IMR-90 (cell line): ENCODE measurements around the gene HEXIM1. TPM values are rescaled to one million over a fixed set of nuclear protein-coding genes. Genes with fewer than 3 reads are reported as not detected.

Experiments used
- ATAC-seq: fragments of 200-7000 bp; cut with Tn5 transposase; 2 replicates; pipeline ENCODE4 v1.9.1; 2020; ENCODE audit warnings: low read depth, mild to moderate bottlenecking, moderate library complexity
- BruUV-seq: library from RNA; stranded (reverse); fragments of 400-500 nt; replicated peaks from 2 replicates; lab custom pipeline; 2021; lab: Mats Ljungman, UMichigan
- CTCF ChIA-PET: fragments of 300-600 bp; formaldehyde crosslinking; extraction: SDS; loops from one replicate; lab custom pipeline; 2021; ENCODE audit warnings: antibody characterized with exemption; lab: Yijun Ruan, JAX
- POLR2A ChIA-PET: fragments of 300-600 bp; sonication (Branson Sonifier 250); formaldehyde crosslinking; loops from one replicate; lab custom pipeline; 2022; ENCODE audit warnings: antibody characterized with exemption; ENCODE audit not compliant: unreplicated experiment; lab: Charles Lee
- DNase-seq: peaks from one replicate; pipeline ENCODE4 v3.0.0; 2013
- H2AFZ ChIP-seq: replicated peaks from 2 replicates; pipeline ENCODE3; 2013; ENCODE audit warnings: low read length, mild to moderate bottlenecking; ENCODE audit not compliant: poor library complexity
- H2AK5ac ChIP-seq: 2 replicates; pipeline ENCODE4 v1.6.1; 2013; ENCODE audit warnings: low read depth, low read length, inconsistent platforms
- H2AK9ac ChIP-seq: replicated peaks from 2 replicates; pipeline ENCODE3; 2013; ENCODE audit warnings: mild to moderate bottlenecking, low read depth, low read length, moderate library complexity; ENCODE audit not compliant: poor library complexity
- H2BK120ac ChIP-seq: 2 replicates; pipeline ENCODE4 v1.6.1; 2013; ENCODE audit warnings: low read depth, low read length, inconsistent platforms
- H2BK15ac ChIP-seq: 3 replicates; pipeline ENCODE4 v1.6.1; 2013; ENCODE audit warnings: low read depth, low read length, inconsistent platforms
- H2BK20ac ChIP-seq: 2 replicates; pipeline ENCODE4 v1.6.1; 2013; ENCODE audit warnings: low read depth, mild to moderate bottlenecking, inconsistent platforms, low read length, moderate library complexity
- H2BK5ac ChIP-seq: 2 replicates; pipeline ENCODE4 v1.6.1; 2013; ENCODE audit warnings: mild to moderate bottlenecking, low read depth, low read length, inconsistent platforms; ENCODE audit not compliant: poor library complexity, severe bottlenecking
- H3K14ac ChIP-seq: replicated peaks from 2 replicates; pipeline ENCODE4 v1.6.1; 2013; ENCODE audit warnings: low read depth, low read length, inconsistent platforms
- H3K18ac ChIP-seq: 2 replicates; pipeline ENCODE4 v1.6.1; 2013; ENCODE audit warnings: low read depth, low read length, control low read depth
- H3K23ac ChIP-seq: 2 replicates; pipeline ENCODE4 v1.6.1; 2013; ENCODE audit warnings: low read depth, low read length, inconsistent platforms
- H3K27ac ChIP-seq: 2 replicates; pipeline ENCODE4 v1.5.1; 2013; ENCODE audit warnings: mild to moderate bottlenecking, control low read depth, low read length; ENCODE audit not compliant: insufficient read depth
- H3K27me3 ChIP-seq: 2 replicates; pipeline ENCODE4 v1.6.1; 2013; ENCODE audit warnings: low read length; ENCODE audit not compliant: control insufficient read depth, insufficient read depth
- H3K36me3 ChIP-seq: 2 replicates; pipeline ENCODE4 v1.6.1; 2013; ENCODE audit warnings: low read length, mixed read lengths; ENCODE audit not compliant: control insufficient read depth, insufficient read depth
- H3K4ac ChIP-seq: 2 replicates; pipeline ENCODE4 v1.6.1; 2013; ENCODE audit warnings: low read depth, low read length, inconsistent platforms
- H3K4me1 ChIP-seq: 2 replicates; pipeline ENCODE4 v1.6.1; 2013; ENCODE audit warnings: low read length, mixed read lengths; ENCODE audit not compliant: control insufficient read depth, insufficient read depth
- H3K4me2 ChIP-seq: 2 replicates; pipeline ENCODE4 v1.6.1; 2013; ENCODE audit warnings: low read depth, mild to moderate bottlenecking, control low read depth, low read length, moderate library complexity
- H3K4me3 ChIP-seq: 2 replicates; pipeline ENCODE4 v1.5.1; 2013; ENCODE audit warnings: low read depth, mild to moderate bottlenecking, control low read depth, low read length, moderate library complexity; ENCODE audit not compliant: insufficient read depth
- H3K56ac ChIP-seq: 2 replicates; pipeline ENCODE4 v1.6.1; 2013; ENCODE audit warnings: low read length, inconsistent platforms; ENCODE audit not compliant: insufficient read depth; ENCODE audit errors: extremely low read depth
- H3K79me1 ChIP-seq, 2 experiments: 2 replicates each; pipeline ENCODE4 v1.6.1; 2013; ENCODE audit warnings: low read length in 2 of 2, inconsistent platforms in 1 of 2, low read depth in 1 of 2
- H3K9ac ChIP-seq: 2 replicates; pipeline ENCODE4 v1.6.1; 2013; ENCODE audit warnings: low read depth, low read length, control low read depth
- H3K9me1 ChIP-seq: 2 replicates; pipeline ENCODE4 v1.6.1; 2013; ENCODE audit warnings: low read length, inconsistent platforms; ENCODE audit not compliant: insufficient read depth
- H3K9me3 ChIP-seq: 2 replicates; pipeline ENCODE4 v1.6.1; 2013; ENCODE audit warnings: low read length; ENCODE audit not compliant: control insufficient read depth, insufficient read depth
- H4K20me1 ChIP-seq: 2 replicates; pipeline ENCODE4 v1.6.1; 2013; ENCODE audit warnings: low read length, inconsistent platforms; ENCODE audit not compliant: insufficient read depth
- H4K5ac ChIP-seq: 2 replicates; pipeline ENCODE4 v1.6.1; 2013; ENCODE audit warnings: mild to moderate bottlenecking, low read depth, low read length, control low read depth
- H4K8ac ChIP-seq, 2 experiments: 2 replicates each; pipeline ENCODE4 v1.6.1; 2013; ENCODE audit warnings: low read depth in 2 of 2, low read length in 2 of 2, control low read depth in 1 of 2, inconsistent platforms in 1 of 2
- H4K91ac ChIP-seq: 2 replicates; pipeline ENCODE4 v1.6.1; 2013; ENCODE audit warnings: low read depth, low read length, inconsistent platforms; ENCODE audit not compliant: insufficient read depth
- CEBPB ChIP-seq: IDR thresholded peaks from 2 replicates; pipeline ENCODE4 v1.6.1; 2012; ENCODE audit warnings: low read depth, low read length, improper control_type of control experiment
- CHD1 ChIP-seq: IDR thresholded peaks from 2 replicates; pipeline ENCODE4 v1.6.1; 2012; ENCODE audit warnings: low read depth, low read length, improper control_type of control experiment
- CTCF ChIP-seq: conservative IDR thresholded peaks from 2 replicates; pipeline ENCODE4 v1.5.1; 2012; ENCODE audit warnings: mild to moderate bottlenecking, low read depth, low read length, improper control_type of control experiment
- FOS ChIP-seq: fragments of 150-350 bp; IDR thresholded peaks from 2 replicates; pipeline ENCODE4 v1.6.1; 2016; ENCODE audit warnings: low read depth, low read length
- MAZ ChIP-seq: IDR thresholded peaks from 2 replicates; pipeline ENCODE4 v1.6.1; 2012; ENCODE audit warnings: low read depth, mild to moderate bottlenecking, low read length, improper control_type of control experiment, moderate library complexity, borderline replicate concordance
- MXI1 ChIP-seq: IDR thresholded peaks from 2 replicates; pipeline ENCODE4 v1.6.1; 2012; ENCODE audit warnings: low read depth, mild to moderate bottlenecking, low read length, moderate library complexity, borderline replicate concordance
- NFE2L2 ChIP-seq: fragments of 150-350 bp; IDR thresholded peaks from 2 replicates; pipeline ENCODE4 v1.6.1; 2016; ENCODE audit warnings: low read depth, mild to moderate bottlenecking, low read length
- POLR2A ChIP-seq: IDR thresholded peaks from 2 replicates; pipeline ENCODE4 v1.6.1; 2012; ENCODE audit warnings: mild to moderate bottlenecking, low read depth, low read length
- RAD21 ChIP-seq: IDR thresholded peaks from 2 replicates; pipeline ENCODE4 v1.6.1; 2012; ENCODE audit warnings: low read length, improper control_type of control experiment
- RCOR1 ChIP-seq: IDR thresholded peaks from 2 replicates; pipeline ENCODE4 v1.6.1; 2012; ENCODE audit warnings: mild to moderate bottlenecking, low read length, improper control_type of control experiment; ENCODE audit not compliant: insufficient replicate concordance
- RFX5 ChIP-seq: IDR thresholded peaks from 2 replicates; pipeline ENCODE4 v1.8.0; 2012; ENCODE audit warnings: low read depth, mild to moderate bottlenecking, low read length, moderate library complexity
- SMC3 ChIP-seq: fragments of 150-350 bp; IDR thresholded peaks from 2 replicates; pipeline ENCODE4 v1.6.1; 2016; ENCODE audit warnings: low read depth, mild to moderate bottlenecking, antibody characterized with exemption, low read length, moderate library complexity
- WGBS, 2 experiments: methylation state at CpG; one replicate each; pipeline versions ENCODE4 v1.1.5 to v1.1.7; 2013; ENCODE audit warnings: missing lambda C conversion rate in 2 of 2; ENCODE audit not compliant: insufficient read length in 1 of 2; ENCODE audit errors: extremely low coverage in 2 of 2; 5-methylcytosine and 5-hydroxymethylcytosine counted together
- dilution Hi-C: fragments of 300-500 bp; cut with HindIII; formaldehyde crosslinking; loops from one replicate; pipeline ENCODE4 v1.14.3; 2018; ENCODE audit warnings: low sequenced_read_pairs; ENCODE audit not compliant: unreplicated experiment
- in situ Hi-C: fragments of 300-500 bp; cut with MboI; formaldehyde crosslinking; loops from 3 replicates; pipeline ENCODE4 v1.14.3; 2019; ENCODE audit warnings: low sequenced_read_pairs, inconsistent platforms, mixed read lengths
- intact Hi-C: fragments of 100-400 bp; cut with micrococcal nuclease; formaldehyde crosslinking; loops from 2 replicates; pipeline ENCODE4 v1.10.0; 2022
- polyA plus RNA-seq, 3 experiments: library from polyadenylated mRNA; depleted of rRNA; stranded (reverse); fragments of >200 nt; gene quantifications; 2 replicates each; pipeline ENCODE4 v1.2.3, GENCODE V29; 2012; ENCODE audit warnings: low replicate concordance in 1 of 3
- total RNA-seq: library from RNA; depleted of rRNA; stranded (reverse); fragments of >200 nt; gene quantifications from 2 replicates; pipeline ENCODE4 v1.2.3, GENCODE V29; 2012
- TF ChIP-seq, protein P1 (sequence below): fragments of 150-350 bp; IDR thresholded peaks from 2 replicates; pipeline ENCODE4 v1.6.1; 2017; ENCODE audit warnings: mild to moderate bottlenecking, antibody characterized with exemption, low read length, low read depth

HEXIM1 gene
- total and polyA plus RNA-seq, 2 of the 4 experiments (the other 2 are of a cell fraction), result 5.9 to 14.5 TPM

DNA sequence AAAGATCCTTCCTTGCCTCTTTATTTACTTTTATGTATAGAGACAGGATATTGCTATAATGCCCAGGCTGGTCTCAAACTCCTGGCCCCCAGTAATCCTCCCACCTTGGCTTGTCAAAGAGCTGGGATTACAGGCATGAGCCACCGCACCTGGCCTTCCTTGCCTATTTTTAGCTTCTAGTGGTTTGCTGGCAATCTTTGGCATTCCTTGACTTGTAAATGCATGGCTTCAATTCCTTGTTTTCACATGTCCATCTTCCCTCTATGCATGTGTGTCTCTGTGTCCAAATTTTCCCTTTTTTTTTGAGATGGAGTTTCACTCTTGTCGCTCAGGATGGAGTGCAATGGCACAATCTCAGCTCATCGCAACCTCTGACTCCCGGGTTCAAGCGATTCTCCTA, 35.9 kb downstream of the HEXIM1 start:
- Histone ChIP-seq H3K4ac (no peak overlapping the region), H3K9me3 (no peaks in the 10 kb centered on the region), H4K8ac (no peak overlapping the region), H2BK120ac (no peak overlapping the region), H4K5ac (no peak overlapping the region), H3K9me1 (no peaks in the 10 kb centered on the region), H2AFZ (no peak overlapping the region), H4K20me1 (no peaks in the 10 kb centered on the region), H3K18ac (no peak overlapping the region), H2BK15ac (no peak overlapping the region), H3K4me2 (no peak overlapping the region), H2BK5ac (no peak overlapping the region), H3K4me3 (no peak overlapping the region), H2AK5ac (no peak overlapping the region), H3K36me3 (no peaks in the 10 kb centered on the region), H3K23ac (no peak overlapping the region), H2AK9ac (no peak overlapping the region), H3K9ac (no peak overlapping the region), H3K79me1 (no peaks in the 10 kb centered on the region), H3K4me1 (no peaks in the 10 kb centered on the region), H3K27ac (no peak overlapping the region), H4K91ac (no peak overlapping the region), H3K56ac (no peak overlapping the region), H2BK20ac (no peak overlapping the region), H3K27me3 (no peaks in the 10 kb centered on the region), H3K14ac (no peak overlapping the region)
- intact Hi-C loops (no loop called here), in situ Hi-C loops (no loop called here), dilution Hi-C loops (no loop called here)
- CTCF ChIA-PET, result interaction anchor here (0.7 kb wide), 1 partner anchor 32 kb away, joined by 4 read pairs; no protein-coding TSS in a partner anchor
- no TSS peak for BruUV-seq
- POLR2A ChIA-PET, result interaction anchor here (0.6 kb wide), 1 partner anchor 27 kb away, joined by 3 read pairs; no protein-coding TSS in a partner anchor
- DNase-seq (no peak), ATAC-seq (no peak)
- TF ChIP-seq CEBPB (no peak), CHD1 (no peak), SMC3 (no peak), RFX5 (no peak), FOS (no peak), CTCF (no peak), RCOR1 (no peak), NFE2L2 (no peak), MAZ (no peak), RAD21 (no peak), MXI1 (no peak), POLR2A (no peak)
- TF ChIP-seq, protein P1, sequence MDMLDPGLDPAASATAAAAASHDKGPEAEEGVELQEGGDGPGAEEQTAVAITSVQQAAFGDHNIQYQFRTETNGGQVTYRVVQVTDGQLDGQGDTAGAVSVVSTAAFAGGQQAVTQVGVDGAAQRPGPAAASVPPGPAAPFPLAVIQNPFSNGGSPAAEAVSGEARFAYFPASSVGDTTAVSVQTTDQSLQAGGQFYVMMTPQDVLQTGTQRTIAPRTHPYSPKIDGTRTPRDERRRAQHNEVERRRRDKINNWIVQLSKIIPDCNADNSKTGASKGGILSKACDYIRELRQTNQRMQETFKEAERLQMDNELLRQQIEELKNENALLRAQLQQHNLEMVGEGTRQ, result no peak
- 83% methylated on average over 1 of the region's 5 CpGs; no CpG with 5 or more reads in 1 of the 2 experiments for WGBS, 2 experiments
